RCC 7860 (cell line): ENCODE results near the gene PIGO.

Experiments used
- DNase-seq: peaks from one replicate; pipeline ENCODE4 v3.0.0-alpha.2; 2015; ENCODE audit warnings: low spot score
- FAIRE-seq: peaks from 2 replicates; lab custom pipeline; 2012; peaks lifted over from hg19 to GRCh38; lab: Jason Lieb, UNC

Gene PIGO

GRCh38 chr9:35072461-35073278, 23.7 kb downstream of the PIGO start, which contains the start of gene VCP:
Gene VCP, minus strand, starts transcription at chr9:35072625. Its CDS starts 272 bp downstream, at chr9:35072353.
- peak; percentile 95 for DNase-seq
- FAIRE-seq: peak; percentile 92

GRCh38 chr9:35071814-35072460, 24.5 kb downstream of the PIGO start:
- no peak for FAIRE-seq
- peak; percentile 62 for DNase-seq

- DNase-seq: peak; percentile 5
- FAIRE-seq: no peak
Observed at GRCh38 chr9:35070823-35071813, 25.3 kb downstream of the PIGO start.

- DNase-seq (no peak), FAIRE-seq (no peak)
Observed at GRCh38 chr9:35069020-35069419, 27.4 kb downstream of the PIGO start.

GRCh38 chr9:35067056-35067455, 29.3 kb downstream of the PIGO start:
- FAIRE-seq: no peak
- no peak for DNase-seq

- FAIRE-seq (no peak), DNase-seq (no peak)
Observed at GRCh38 chr9:35060548-35061207, 35.7 kb downstream of the PIGO start.

- FAIRE-seq (no peak), DNase-seq (no peak)
Observed at GRCh38 chr9:35059438-35059837, 37.0 kb downstream of the PIGO start.

- no peak for FAIRE-seq
- no peak for DNase-seq
Observed at GRCh38 chr9:35057271-35057620, 39.1 kb downstream of the PIGO start.

- no peak for FAIRE-seq
Observed at GRCh38 chr9:35056571-35057270, 39.7 kb downstream of the PIGO start.

GRCh38 chr9:35054871-35055644, 41.3 kb downstream of the PIGO start:
- no peak for DNase-seq
- no peak for FAIRE-seq

More at GRCh38 chr9:35056571-35057270, 39.7 kb downstream of the PIGO start:
- no peak for DNase-seq

GRCh38 chr9:35054185-35054835, 42.1 kb downstream of the PIGO start:
- DNase-seq (no peak), FAIRE-seq (no peak)

GRCh38 chr9:35051069-35051967, 45.1 kb downstream of the PIGO start:
- no peak for DNase-seq
- no peak for FAIRE-seq

GRCh38 chr9:35048511-35048910, 47.9 kb downstream of the PIGO start:
- no peak for FAIRE-seq
- no peak for DNase-seq

- FAIRE-seq: no peak
- no peak for DNase-seq
Observed at GRCh38 chr9:35044071-35044470, 52.3 kb downstream of the PIGO start.

GRCh38 chr9:35042891-35043545, 53.4 kb downstream of the PIGO start:
- FAIRE-seq: no peak
- DNase-seq: no peak

GRCh38 chr9:35042081-35042604, 54.2 kb downstream of the PIGO start:
- FAIRE-seq (no peak), DNase-seq (peak; percentile 28)
